ENCODE data around the gene ZNF506.
"Not testable (repeated sequence)": the region's sequence is repeated elsewhere in the genome, so short reads cannot be mapped to it uniquely, and the experiment has no call there.

ZNF506 gene

GRCh38 chr19:19777692-19778091 lies 43.9 kb downstream of the ZNF506 start:
- DNase-seq: no peak

DNA sequence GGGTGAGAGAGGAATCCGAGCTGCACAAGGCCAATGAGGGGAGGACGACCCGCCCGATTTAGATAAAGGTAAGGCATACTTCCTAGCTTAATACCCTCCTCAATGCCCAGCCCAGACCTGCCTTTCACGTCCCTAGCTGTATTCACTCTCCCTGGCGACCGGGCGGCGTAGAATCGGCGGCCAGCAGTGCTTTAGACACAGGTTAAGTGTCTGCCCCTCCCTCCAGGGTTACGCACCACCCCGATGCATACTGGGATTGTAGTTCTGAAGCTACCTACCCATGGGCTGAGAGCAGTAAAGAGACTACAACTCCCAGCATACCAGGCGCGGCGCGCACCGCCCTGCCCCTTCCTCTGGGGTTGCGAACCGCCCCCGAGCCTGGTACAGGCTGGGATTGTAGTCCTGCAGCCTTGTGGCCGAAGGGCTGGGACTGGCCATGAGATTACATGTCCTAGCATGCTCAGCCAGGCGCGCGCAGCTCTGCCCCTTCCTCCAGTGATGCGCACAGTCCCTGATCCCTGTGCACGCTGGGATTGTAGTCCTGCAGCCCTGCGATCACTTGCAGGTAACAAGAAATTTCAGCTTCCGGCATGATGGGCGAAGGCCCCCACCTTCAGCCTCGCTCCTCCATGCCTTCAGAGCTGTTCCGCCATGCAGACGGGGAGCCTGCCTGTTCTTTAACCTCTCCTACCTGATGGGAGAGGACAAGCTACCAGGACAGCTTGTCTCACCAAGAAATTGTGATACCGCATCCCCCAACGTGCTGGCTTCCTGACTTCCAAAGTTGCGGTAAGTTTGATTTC lies 45.1 kb downstream of the ZNF506 start:
- peak; percentile 93 for DNase-seq

GRCh38 chr19:19775891-19776205 lies 45.7 kb downstream of the ZNF506 start:
- DNase-seq: no peak

DNA sequence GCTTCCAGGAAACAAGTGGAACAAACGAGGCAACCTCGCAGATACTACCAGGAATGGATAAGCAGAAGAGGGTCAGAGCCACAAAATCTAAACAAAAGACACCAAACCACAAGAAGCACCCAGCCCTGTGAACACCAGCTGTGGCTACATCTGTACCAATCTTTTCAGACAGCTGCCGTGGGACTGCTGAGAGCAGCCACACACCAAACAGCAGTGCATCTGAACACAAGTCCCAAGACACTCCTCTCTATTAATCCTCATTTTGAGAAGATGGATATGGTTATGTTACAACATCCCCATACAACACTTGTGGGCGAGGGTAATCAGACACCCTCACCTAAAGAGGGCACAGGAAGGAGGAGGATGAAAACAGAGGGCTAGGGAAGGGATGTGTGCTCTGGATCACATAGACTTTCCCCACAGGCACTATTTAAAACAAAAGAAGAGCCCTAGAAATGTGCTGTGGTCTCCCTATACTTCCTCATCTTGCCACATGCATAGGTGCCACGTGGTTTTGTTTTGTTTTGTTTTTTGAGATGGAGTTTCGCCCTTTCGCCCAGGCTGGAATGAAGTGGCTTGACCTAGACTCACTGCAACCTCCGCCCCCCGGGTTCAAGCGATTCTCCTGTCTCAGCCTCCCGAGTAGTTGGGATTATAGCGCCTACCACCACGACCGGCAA lies 47.1 kb downstream of the ZNF506 start:
- DNase-seq: no peak

DNA sequence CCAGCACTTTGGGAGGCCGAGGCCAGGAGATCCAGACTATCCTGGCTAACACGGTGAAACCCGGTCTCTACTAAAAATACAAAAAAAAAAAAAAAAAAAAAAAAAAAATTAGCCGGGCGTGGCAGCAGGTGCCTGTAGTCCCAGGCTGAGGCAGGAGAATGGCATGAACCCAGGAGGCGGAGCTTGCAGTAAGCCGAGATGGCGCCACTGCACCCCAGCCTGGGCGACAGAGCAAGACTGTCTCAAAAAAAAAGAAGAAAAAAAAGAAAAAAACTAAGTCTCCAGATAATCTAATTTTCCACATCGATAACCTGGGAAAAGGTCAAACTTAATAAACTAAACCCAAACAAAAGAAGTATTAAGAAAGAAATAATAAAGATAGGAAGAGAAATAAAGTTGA lies 49.6 kb downstream of the ZNF506 start:
- not testable (repeated sequence) for DNase-seq

DNA sequence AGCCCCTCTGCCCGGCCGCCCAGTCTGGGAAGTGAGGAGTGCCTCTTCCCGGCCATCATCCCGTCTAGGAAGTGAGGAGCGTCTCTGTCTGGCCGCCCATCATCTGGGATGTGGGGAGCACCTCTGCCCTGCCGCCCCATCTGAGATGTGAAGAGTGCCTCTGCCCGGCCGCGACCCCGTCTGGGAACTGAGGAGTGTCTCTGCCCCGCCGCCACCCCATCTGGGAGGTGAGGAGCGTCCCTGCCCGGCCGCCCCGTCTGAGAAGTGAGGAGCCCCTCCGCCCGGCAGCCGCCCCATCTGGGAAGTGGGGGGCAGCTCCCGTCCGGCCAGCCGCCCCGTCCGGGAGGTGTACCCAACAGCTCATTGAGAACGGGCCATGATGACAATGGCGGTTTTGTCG lies 51.6 kb downstream of the ZNF506 start:
- not testable (repeated sequence) for DNase-seq

- no peak for DNase-seq
Observed at GRCh38 chr19:19758164-19758563, 63.4 kb downstream of the ZNF506 start.

- no peak for DNase-seq
Observed at GRCh38 chr19:19752760-19753403, 68.7 kb downstream of the ZNF506 start.

GRCh38 chr19:19751846-19752245 lies 69.7 kb downstream of the ZNF506 start:
- DNase-seq: no peak

GRCh38 chr19:19750842-19751790 lies 70.4 kb downstream of the ZNF506 start:
- no peak for DNase-seq

DNA sequence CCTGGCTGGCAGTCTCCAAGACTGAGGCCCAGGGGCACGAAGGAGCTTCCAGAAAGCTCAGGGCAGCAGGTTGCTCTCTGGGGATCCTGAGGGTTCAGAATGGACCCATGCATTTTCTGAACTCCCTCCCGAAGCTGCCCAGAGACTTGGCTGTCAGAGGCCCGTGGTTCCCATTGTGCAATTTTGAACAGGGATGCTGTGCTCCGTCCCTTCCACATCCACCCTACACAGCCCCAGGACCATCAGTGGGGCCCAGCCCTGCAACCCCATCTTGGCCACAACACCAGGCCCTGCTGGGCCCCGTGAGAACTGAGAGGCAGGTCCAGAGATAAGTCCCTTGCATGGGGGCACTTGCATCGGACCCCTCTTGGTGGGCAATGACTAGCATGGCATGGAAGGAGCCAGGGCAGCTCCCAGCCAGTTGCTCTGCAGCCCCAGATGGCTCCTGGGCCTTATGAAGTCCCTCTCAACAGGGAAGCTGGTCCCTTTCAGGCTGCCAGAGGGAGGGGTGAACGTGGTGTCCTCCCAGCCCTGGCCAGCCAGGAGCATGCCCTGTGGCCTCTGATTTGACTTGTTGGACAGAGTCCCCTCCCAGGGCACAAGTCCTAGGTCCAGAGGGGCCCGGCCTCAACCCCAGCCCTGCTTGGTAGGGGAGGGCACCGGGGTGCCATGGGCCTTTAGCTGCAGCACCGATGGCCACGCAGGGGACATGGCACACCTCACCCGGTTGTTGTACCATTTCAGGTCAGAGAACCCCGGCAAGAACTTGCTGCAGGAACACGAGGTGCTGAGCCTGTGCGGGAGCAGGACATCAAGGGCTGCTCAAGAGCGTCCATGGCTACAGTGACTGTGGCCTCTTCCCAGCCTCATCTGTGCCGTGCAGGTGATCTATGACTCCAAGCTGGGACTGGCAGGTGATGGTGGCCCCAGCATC lies 71.4 kb downstream of the ZNF506 start:
- DNase-seq: no peak

GRCh38 chr19:19749117-19749907 lies 72.2 kb downstream of the ZNF506 start:
- DNase-seq: no peak

DNA sequence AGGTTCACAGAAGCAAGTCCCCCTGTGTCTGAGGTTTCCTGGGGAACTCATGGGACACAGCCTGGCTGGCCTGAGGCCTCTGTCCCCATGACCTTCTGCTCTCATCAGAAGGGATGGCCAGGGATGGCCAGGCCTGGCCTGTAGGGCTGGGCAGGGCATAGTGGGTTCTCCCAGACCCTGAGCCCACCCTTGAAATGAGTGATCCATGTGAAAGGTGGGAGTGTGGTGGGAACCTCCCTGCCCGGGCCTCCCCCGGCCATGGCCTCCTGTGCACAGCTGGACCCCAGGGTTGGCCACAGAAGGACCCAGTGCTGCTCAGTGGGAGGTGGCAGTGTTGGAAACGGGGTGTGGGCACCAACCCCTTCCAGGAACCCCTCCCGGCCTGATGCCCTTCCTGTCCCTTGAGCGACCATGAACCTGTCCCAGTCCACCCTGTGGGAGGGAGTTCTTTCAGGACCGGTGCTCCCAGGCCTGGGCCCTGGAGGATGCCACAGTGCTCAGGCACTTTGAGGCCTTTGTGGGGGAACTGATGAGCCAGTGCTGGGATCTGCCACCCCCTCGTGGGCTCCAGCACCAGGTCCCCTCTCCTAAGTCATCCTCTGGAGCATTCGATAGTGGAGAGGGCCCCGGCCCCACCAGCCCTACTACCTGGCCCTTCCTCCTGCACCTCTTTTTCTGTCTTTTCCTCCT lies 73.2 kb downstream of the ZNF506 start:
- DNase-seq: no peak

DNA sequence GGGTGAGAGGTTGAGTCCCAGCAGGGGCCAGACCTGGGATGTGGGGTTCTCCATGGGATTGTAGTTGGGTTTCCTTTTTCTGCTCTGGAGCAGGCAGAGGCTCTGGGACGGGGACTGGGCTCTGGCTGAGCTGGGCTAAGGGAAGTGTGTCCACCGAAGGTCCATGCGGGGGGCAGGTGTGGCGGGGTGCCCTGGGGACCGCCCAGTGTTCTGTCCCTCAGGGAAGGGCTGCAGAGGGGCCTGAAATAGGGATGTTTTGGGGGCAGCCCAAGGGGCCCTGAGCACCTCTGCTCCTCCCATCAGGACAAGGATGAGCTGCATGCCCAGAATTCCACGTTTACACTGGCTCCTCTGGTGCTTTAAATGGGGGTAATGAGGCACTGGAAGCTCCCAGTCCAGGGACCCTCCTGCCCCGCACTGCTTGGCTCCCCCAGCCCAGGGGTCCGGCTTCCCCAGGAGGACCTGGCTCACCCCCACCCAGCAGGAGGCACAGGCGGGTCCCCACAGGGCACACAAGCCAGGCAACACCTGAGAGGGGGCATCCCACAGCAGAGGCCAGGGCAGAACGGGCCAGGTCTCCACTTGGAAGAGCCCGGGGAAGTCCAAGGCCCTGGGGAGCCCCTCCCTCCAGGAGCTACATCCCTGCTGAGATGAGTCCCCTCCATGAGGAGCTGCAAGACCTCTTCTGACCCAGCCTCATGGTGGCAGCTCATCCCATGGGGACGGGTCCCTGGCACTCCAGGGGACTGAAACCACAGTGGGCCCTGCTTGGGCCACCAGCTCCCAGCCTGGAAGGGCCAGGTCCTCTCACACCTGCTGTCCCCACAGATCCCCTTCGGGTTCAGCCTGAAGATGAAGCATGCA lies 74.0 kb downstream of the ZNF506 start:
- no peak for DNase-seq

GRCh38 chr19:19746286-19747213 lies 75.0 kb downstream of the ZNF506 start:
- DNase-seq: no peak

DNA sequence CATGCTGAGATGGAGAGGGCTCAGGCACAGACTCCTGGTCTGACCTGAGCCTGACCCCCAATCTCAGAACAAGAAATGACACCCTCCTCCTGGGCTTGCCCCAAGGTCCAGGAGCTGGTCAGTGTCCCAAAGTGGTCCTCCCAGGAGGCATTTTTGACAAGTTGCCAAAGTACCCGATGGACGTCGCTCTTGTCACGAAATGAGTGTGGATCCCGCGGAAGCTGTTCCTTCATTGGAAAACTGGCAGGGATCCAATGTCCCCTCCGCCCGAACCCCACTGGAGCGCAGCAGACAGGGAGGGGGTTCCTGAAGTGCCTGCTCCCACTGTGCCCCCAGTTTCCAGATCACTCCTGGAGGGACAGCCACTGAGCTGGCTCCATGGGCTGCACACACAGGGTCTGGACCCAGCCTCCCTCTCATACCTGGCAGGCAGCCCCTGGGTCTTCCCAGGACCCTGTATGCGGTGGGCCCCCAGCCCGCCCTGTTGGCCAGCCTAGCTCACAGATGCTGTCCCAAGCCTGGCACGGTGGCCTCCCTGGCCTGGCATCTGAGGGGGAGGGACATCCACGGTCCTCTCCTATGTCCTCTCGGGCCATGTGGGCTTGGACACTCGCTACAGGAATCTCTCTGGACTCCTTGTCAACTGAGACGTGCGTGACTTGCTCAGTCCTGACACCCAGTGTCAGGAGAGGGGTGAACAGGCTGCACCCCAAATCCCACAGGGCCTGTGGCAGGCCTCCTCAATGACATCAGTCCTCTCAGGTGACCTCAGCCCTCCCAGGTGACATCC lies 75.9 kb downstream of the ZNF506 start:
- DNase-seq: no peak

GRCh38 chr19:19744641-19745040 lies 76.9 kb downstream of the ZNF506 start:
- DNase-seq: no peak
